ENCODE data around the gene AMPD1. TPM values are rescaled to one million over a fixed set of nuclear protein-coding genes. Genes with fewer than 3 reads are reported as not detected.

AMPD1 gene
- total RNA-seq, 1 experiment from 2014 or later: not detected

DNA sequence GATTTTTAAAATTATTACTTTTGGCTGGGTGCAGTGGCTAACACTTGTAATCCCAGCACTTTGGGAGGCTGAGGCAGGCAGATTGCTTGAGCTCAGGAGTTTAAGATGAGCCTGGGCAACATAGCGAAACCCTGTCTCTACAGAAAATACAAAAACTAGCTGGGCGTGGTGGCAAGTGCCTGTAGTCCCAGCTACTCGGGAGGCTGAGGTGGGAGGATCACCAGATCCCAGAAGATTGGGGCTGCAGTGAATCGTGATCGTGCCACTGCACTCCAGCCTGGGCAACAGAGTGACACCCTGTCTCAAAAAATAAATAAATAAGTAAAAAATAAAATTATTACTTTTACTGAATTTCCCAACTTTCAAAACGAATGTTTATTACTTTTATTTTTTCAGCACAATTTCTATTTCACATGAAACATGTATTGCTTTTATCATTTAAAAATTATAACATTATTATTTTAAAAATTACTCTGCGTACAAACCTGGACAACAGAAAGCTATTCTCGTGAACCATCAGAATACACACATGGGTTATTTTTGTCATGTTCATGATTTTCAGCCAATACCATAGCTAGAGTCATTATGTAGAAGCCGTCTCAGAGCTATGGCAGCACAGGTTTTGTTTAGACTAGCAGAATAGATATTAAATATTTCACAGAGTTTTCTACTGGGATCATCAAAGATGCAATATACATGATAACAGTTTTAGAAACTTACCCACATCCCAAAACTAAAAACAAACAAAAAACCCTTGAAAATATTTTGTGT is 621 bp downstream of the AMPD1 start:
- Mint-ChIP-seq H3K36me3 (ENCODE audit: insufficient read depth in 1 of 3, low read depth in 3 of 3) (no peaks in the 10 kb centered on the region), H3K4me1 (no peaks in the 10 kb centered on the region), H3K27me3 (ENCODE audit: low read depth) (peaks cover 3% of the 10 kb centered on the region; the same call in 1 of the 2 replicates), H3K4me3 (no peak overlapping the region), H3K27ac (no peak overlapping the region), H3K9me3 (no peaks in the 10 kb centered on the region)
- TF ChIP-seq, protein P1, sequence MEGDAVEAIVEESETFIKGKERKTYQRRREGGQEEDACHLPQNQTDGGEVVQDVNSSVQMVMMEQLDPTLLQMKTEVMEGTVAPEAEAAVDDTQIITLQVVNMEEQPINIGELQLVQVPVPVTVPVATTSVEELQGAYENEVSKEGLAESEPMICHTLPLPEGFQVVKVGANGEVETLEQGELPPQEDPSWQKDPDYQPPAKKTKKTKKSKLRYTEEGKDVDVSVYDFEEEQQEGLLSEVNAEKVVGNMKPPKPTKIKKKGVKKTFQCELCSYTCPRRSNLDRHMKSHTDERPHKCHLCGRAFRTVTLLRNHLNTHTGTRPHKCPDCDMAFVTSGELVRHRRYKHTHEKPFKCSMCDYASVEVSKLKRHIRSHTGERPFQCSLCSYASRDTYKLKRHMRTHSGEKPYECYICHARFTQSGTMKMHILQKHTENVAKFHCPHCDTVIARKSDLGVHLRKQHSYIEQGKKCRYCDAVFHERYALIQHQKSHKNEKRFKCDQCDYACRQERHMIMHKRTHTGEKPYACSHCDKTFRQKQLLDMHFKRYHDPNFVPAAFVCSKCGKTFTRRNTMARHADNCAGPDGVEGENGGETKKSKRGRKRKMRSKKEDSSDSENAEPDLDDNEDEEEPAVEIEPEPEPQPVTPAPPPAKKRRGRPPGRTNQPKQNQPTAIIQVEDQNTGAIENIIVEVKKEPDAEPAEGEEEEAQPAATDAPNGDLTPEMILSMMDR (conservative IDR thresholded peaks at IDR 0.05): no peak
- H3K27ac ChIP-seq (ENCODE audit: insufficient read length, low read depth, low read length): no peak overlapping the region
- H3K27me3 ChIP-seq (ENCODE audit: insufficient read depth, low read length): no peaks in the 10 kb centered on the region
- no peaks in the 10 kb centered on the region for H3K79me2 ChIP-seq (ENCODE audit: insufficient read depth, low read length)
- DNase-seq: no peak
- no peak overlapping the region for H4K5ac ChIP-seq (ENCODE audit: insufficient read length, low read depth, low read length)
- H3K18ac ChIP-seq (ENCODE audit: insufficient read length, low read depth, low read length): no peak overlapping the region
- no peaks in the 10 kb centered on the region for H4K20me1 ChIP-seq (ENCODE audit: control insufficient read depth, insufficient read depth, insufficient read length)
- no peaks in the 10 kb centered on the region for H3K79me1 ChIP-seq (ENCODE audit: insufficient read depth, low read depth, low read length, poor library complexity, severe bottlenecking)
- H3K9me3 ChIP-seq (ENCODE audit: control insufficient read depth, low read depth, low read length): no peaks in the 10 kb centered on the region
- no peak overlapping the region for H4K8ac ChIP-seq (replicated peaks; ENCODE audit: insufficient read length, low read depth, low read length)
- H2BK20ac ChIP-seq (ENCODE audit: low read depth, low read length, poor library complexity, severe bottlenecking): no peak overlapping the region
- H3K14ac ChIP-seq (ENCODE audit: insufficient read depth, low read length): no peak overlapping the region
- H3K23ac ChIP-seq (ENCODE audit: insufficient read length, low read depth, low read length): no peak overlapping the region
- H3T11ph ChIP-seq (ENCODE audit: low read length): no peak overlapping the region
- H2AK5ac ChIP-seq (ENCODE audit: insufficient read length, low read length): no peak overlapping the region
- H2BK15ac ChIP-seq (ENCODE audit: low read depth, low read length): no peak overlapping the region
- WGBS (ENCODE audit: extremely low coverage, insufficient read length, low lambda C conversion rate): no CpG with 5 or more reads among the region's 9 CpGs
- no peak overlapping the region for H3K4ac ChIP-seq (ENCODE audit: low read depth, low read length)
- H3K9ac ChIP-seq (ENCODE audit: extremely low read depth, insufficient read length, low read length): no peak overlapping the region
- no peak overlapping the region for H2BK5ac ChIP-seq (ENCODE audit: insufficient read length, low read length)
- no peak overlapping the region for H2BK12ac ChIP-seq (ENCODE audit: insufficient read length, low read depth, low read length)
- H3K4me2 ChIP-seq (ENCODE audit: insufficient read depth, insufficient read length, low read length): no peak overlapping the region
- H3K23me2 ChIP-seq (ENCODE audit: insufficient read length, low read depth, low read length, poor library complexity, severe bottlenecking): no peaks in the 10 kb centered on the region
- no peak overlapping the region for H2AFZ ChIP-seq (ENCODE audit: low read length)
- no peak overlapping the region for H3K56ac ChIP-seq (ENCODE audit: insufficient read length, low read depth, low read length)
- H2BK120ac ChIP-seq (ENCODE audit: low read depth, low read length, poor library complexity, severe bottlenecking): no peak overlapping the region
- H4K91ac ChIP-seq (ENCODE audit: insufficient read length, low read depth, low read length): no peak overlapping the region
- no peaks in the 10 kb centered on the region for H3K4me1 ChIP-seq (ENCODE audit: insufficient read depth, low read length)
